Stimulated activated CD4-positive, alpha-beta T cell treated with anti-CD3 and anti-CD28 coated beads, Interleukin-4, amount 100 ng/mL, for 4 hours (primary cell): ENCODE results near the gene KCNQ2.

Experiments used
- DNase-seq, 2 experiments: peaks; one replicate each; pipeline ENCODE4 v3.0.0-alpha.2; 2020

Gene KCNQ2

DNA sequence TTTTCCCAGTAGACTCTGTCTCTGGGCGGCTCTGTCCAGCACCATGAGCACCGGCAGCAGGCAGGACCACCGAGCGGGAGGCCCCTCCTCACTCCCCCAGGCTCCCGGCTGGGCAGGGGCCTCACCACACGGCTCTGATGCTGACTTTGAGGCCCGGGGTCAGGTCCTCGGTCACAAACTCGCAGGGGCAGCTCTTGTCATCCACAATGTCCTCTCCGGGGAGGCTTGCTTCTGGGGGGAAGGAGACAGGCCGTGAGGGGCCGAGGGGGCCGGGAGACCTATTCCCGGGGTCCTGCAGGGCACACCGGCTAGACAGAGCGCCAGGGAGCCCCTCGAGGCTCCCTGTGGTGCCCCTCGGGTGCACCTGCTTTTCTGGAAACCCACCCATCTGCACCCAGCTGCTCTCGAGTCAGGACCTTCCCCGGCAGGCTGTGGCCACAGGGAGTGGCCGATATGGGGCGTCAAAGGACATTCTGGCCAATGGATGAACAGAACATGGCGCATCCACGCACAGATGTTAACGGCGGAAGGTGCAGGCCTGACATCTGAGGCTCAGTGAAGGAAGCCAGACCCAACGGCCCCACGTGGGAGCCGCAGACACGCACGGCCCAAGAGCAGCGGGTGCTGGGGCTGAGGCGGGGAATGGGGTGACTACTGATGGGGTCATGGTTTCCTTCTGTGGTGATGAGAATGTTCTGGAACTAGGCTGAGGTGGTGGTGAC lies 58.3 kb downstream of the KCNQ2 start:
- DNase-seq, result no peak

DNA sequence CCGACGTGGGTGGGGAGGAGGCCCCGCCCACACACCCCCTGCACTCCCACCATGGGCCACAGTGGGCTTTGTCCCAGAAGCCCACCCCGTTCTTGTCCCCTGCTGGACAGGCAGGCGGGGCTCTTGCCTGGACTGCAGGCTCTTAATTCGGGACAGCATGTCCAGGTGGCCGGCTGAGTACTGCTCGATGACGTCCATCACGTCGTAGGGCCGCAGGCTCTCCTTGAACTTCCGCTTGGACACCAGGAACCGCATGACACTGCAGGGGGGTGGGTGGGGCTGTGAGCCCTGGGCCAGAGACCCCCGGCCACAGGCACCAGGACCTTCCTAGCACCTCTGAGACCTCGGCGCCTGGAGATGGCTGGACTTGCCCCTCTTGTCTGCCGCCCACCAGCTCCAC lies 59.1 kb downstream of the KCNQ2 start:
- DNase-seq, result no peak

DNA sequence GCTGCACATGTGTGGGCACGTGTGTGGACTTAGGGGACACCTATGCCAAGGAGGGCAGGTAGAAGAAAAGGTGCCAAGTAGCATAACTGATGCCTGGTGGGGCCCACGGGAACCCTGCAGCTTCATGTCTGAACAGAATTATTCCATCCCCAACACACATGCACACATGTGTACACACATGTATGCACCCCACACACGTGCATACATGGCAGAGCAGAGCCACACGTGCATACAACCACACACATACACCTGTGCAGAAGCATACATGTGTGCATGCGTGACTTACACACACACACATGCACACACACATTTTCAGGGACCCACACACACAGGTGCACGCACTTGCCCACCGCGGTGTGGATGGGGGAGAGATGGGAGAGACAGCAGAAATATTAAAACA lies 59.6 kb downstream of the KCNQ2 start:
- DNase-seq, result no peak

DNA sequence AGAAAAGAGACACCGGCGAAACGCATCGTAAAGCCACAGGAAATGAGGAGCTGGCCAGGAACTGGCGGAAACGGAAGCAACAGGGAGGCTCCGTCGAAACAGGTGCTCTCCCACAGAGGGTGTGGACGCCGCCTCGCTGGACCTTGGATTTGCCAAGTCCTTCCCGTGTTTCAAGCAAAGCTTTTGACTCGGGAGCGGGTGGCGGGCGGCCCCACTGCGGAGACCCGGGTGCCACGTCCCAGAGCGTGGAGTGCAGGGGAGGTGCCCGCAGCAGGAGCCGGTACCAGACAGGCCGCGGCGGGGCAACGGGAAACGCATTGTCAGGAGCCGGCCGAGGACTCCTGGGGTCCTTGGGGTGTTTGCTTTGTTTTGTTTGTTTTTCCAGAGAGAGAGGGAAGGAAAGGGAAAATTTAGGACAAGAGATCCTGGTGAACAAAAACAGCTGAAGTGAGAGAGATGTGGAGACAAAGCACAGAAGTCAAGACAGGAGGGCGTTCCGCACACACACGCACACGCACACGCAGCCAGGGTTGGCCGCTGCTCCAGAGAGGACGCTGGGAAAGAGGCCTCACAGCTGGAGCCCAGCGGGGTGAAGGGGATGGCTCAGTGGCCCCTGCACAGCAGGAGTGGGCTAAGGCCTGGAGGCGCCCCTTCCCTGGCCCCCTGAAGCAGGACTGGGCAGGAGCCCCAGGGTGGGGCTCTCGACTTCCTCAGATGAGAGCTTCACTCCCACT lies 60.4 kb downstream of the KCNQ2 start:
- no peak for DNase-seq

DNA sequence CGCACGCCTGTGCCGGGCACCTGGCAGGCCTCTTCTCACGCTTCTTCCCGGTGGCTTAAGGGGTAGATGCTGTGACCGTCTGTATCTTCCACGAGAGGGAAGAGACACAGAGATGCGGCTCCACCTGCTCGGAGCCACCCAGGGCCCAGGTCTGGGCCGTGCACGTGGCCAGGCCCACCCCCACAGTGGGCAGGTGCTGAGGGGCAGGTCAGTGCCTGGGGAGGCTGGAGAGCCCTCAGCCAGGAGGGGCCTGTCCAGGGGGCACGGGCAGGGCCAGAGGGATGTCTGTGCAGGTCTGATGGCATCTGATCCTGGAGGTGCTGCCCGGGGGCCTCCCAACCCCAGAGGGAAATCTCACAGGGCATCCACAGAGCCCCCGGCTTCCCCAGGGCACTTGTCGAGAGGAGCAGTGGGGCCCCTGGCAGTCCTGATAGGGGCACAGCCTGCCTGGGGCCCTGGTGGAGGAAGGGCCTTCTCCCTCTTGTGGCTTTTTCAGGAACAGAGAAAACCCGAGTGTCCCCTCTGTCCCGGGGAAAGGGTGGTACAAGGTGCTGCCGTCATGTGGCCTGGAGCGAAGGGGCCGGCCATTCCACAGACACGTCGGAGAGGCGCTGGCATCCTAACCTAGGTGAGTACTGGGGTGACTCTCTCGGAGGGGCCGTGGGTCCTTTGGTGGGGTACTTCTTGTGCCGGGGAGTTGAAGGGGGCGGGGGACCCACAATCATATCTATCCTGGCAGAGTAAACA lies 61.1 kb downstream of the KCNQ2 start:
- DNase-seq, result no peak

DNA sequence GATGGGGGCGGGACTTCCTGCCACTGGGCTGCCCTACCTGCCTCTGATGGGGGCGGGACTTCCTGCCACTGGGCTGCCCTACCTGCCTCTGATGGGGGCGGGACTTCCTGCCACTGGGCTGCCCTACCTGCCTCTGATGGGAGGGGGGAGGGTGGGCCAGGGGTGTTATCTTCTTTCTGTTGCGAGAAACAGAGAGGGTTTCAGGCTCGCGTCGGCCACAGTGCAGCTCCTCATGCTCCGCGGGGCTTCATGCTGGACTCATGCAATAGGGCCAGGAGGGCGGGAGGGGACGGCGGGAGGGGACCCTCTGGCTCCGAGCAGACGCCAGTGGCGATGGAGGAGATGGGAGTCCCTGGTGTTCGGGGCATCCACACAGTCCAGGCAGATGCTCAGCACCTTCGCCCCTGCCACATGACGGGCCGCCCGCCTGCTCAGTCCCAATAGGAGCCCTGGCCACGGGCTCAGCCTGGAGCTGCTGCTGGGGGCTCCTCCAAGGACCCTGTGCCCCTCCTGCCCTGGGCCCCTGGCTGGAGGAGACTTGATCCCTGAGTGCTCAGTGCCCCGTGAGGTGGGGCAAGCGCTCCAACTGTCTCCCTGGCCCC lies 62.5 kb downstream of the KCNQ2 start:
- DNase-seq, result no peak

DNA sequence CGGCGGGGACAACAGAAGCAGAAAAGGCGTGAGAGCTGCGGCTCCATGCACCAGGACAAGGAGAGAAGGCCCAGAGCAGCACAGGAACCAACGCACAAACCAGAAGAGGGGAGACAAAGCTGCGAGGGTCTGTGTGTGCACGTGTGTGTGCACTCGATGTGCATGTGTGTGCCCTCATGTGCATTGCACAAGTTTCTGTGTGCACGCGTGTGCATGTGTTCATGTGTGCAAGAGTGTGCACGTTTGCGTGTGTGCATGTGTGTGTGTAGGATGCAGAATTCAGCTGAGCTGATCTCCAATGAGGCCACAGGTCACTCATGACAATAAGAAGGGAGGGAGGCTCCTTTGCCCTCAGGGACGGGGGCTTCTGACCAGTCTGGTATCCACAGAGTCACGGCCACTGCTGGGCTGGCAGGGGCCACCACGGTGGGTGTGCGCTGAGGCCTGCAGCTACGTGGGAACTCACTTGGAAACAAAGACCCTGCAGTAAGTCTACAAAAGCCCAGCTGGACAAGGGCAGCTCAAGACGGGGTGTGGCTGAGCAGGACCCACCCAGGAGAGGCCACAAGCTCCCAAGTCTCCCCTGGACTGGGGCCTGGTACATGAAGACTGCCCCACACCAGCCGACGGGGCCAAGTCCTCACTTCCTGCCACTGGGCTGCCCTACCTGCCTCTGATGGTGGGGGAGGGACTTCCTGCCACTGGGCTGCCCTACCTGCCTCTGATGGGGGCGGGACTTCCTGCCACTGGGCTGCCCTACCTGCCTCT lies 63.2 kb downstream of the KCNQ2 start:
- no peak for DNase-seq

DNA sequence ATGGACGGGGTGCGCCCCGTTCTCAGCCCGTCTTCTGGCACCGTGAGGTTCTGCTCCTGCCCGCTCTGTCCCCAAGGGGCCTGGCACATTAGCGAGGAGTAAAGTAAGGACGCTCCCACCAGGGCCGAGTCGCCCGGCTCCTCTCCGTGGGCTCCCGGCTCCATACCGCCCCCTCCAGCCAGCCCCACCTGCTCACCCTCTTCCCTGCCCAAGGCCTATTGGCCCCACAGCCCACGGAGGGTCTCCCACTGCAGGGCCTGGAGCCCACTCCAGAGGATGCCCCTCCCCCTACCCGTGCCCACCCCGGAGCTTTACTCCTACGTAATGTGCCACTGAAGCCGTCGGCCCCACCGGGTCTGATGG lies 63.8 kb downstream of the KCNQ2 start:
- DNase-seq, result no peak

DNA sequence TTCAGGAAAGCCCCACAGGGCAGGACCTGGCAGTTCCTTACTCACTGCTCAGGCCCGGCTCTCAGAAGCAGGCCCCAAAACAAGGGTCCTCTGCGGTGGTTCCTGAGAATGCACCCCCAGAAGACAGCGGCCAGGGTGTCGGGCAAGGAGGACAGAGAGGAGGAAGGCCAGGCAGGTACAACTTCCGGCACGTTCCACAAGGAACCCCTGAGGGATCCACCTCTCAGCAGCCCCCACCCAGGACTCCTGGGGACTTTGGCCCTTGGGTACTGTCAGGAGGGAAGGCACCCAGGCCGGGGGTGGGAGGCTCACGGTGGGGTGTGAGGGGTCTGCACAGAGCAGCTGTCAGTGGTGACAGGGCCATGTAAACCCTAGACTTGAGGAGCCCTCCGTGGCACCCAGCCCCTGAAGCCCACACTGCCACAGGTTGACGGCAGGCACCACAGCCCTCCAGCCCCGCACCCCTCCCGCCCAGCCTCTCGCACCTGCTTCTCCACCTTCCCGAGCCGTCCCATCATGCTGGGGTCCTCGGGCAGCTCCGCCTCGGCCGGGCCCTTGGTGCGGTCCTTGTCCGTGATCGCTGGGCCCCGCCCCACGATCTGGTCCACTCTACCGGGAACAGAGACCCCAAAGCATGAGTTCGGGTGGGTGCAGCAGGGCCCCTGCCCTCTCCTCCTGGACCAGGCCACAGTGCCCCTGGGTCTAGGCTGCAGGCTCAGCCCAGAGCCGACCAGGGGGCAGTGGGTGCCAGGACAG lies 64.3 kb downstream of the KCNQ2 start:
- no peak for DNase-seq

DNA sequence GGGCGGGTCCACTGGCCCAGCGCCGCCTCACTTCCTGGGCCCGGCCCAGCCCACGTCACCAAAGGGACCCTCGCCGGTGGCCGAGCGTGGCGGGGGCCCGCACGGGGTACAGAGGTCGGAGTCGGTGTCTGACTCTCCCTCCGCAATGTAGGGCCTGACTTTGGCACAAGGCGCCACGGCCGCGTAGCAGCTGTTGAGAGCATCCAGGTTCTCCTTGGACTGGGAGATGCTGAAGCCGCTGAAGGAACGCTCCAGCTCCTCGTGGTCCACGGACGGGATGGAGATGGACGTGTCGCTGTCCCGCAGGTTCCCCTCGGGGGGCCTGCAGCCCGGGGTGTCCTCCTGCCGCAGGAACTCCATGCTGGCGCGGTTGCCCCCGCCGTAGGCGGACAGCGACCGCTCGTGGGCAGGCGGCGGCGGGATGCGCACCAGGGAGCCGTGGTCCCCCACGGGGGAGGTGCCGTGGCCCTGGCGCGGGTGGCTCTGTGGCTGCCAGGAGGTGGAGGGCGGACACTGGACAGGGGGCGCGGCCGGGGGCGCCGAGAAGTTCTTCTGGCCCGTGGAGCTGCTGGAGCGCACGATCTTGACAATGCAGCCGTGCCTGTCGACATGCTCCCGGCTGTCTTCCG lies 65.7 kb downstream of the KCNQ2 start:
- no peak for DNase-seq

DNA sequence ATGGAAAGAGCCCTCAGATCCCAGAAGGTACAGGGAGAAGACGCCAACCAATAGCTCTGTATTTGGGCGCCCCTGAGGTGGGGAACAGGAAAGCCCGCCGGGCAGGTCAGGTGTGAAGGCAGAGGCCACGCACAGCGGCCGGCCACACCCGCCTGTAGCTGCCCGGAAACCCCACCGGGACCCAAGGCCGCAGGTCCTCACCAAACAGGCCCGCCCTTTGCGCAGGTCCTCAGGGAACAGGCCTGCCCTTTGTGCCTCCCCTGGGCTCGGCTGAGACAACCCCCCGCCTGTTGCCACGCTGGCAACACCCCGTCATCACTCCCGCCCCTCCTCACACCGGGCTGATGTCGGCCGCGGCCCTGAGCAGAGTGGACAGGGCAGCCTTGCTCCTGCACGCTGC lies 66.4 kb downstream of the KCNQ2 start:
- no peak for DNase-seq

DNA sequence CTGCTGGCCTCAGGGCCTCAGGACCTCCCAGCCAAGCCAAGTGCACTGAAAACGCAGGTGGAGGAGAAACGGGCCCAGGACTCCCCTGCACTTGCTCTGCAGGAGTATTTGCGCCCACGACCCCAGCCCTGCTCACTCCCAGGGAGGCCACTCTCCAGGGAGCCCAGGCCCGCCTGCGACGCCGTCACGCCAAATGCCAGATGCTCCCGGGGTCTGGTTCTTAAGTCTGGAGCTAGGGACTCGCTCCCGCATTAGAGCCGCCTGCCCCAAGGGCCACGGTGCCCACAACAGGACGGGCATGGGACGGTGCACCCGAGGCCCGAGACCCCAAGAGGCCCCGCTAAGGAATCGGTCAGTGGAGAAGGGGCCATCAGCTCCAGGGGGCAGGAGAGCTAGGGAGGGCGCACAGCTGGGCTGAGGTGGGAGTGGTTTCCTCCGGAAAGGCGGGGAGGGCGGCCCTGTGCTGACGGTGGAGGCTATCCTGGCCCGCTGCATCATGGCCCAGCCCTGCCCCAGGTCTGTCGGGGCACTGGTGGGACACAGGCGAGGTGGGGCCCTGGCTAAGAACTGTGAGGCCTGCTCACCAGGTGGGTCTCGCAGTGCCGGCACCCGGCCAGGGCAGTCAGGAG lies 67.2 kb downstream of the KCNQ2 start:
- no peak for DNase-seq

DNA sequence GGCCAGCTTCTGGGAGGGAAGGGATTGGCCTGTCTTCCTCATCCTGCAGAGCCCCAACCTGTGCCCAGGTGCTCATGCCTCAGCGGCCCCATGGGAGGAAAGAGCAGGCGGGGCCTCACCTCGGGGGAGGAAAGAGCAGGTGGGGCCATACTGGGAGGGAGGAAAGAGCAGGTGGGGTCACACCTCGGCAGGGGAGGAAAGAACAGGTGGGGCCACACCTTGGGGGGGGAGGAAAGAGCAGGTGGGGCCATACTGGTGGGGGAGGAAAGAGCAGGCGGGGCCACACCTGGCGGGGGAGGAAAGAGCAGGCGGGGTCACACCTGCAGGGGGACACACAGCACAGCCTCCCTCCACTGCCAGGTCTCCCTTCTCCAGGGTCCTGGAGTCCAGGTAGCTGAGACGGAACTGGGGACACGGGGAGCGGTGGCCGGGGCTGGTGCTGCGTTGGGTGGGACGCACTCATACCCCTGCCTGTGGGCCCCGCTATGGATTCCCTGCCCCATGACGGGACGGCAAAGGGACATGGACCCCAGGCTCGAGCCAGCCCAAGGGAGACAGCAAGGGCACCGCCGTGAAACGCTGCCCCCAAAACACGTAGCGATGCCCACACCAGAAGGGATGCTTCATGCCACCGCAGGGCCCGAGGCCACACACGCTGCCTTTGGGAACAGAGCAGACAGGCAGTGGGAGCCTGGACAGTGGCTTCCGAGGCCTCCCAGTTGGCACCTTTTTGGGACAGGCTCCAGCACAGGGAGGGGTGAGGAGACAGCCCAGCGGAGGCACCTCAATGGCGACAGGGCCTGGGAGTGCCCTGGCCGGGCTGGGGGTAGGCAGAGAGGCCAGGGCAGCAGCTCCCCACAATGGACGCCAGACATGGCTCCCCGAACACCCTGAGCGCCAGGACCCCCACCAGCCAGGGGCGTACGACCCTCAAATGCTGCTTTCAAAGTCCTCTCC lies 68.0 kb downstream of the KCNQ2 start:
- DNase-seq, result no peak

DNA sequence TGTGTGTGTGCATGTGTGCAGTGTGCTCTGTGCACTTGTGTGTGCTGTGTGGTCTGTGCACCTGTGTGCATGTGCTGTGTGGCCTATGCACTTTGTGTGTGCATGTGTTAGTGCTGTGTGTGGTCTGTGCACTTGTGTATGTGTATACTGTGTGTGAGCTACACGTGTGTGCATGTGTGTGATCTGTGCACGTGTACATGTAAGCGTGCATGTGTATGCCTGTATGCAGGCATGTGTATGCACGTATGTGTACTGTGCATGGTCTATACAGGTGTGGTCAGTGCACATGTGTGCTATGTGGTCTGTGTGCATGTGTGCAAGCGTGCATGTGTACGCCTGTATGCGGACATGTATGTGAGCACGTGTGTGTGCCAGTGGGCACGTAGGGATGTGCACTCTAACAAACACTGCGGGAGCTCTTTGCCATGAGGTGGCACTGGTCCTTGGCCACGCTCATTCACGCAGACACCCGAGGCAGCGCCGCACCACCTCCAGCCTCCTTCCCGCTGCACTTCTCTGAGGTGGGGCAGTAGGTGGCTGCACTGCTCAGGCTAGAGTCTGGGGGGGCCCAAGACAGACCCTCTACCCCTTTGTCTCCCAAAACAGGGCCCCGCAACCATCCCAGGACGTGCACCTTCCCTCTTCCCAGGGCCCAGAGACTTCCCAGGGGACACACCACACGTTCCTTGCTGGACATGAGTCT lies 68.9 kb downstream of the KCNQ2 start:
- DNase-seq, result no peak

DNA sequence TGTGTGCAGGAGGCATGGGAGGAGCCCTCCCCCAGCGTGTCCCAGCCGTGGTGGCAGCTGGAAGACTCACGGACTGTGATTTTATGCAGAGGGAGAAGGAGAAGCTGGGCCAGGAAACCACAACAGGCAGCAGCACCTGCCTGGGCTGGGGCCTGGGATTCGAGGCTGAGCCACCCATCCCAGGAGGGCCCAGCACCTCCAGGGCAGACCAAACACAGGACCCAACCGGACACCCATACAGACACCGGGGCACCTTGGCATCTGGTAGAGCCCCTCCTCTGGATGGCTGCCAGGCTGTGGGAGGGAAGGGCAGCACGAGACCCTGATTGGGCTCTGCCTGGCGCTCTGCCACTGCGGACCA lies 69.6 kb downstream of the KCNQ2 start:
- DNase-seq, result no peak

DNA sequence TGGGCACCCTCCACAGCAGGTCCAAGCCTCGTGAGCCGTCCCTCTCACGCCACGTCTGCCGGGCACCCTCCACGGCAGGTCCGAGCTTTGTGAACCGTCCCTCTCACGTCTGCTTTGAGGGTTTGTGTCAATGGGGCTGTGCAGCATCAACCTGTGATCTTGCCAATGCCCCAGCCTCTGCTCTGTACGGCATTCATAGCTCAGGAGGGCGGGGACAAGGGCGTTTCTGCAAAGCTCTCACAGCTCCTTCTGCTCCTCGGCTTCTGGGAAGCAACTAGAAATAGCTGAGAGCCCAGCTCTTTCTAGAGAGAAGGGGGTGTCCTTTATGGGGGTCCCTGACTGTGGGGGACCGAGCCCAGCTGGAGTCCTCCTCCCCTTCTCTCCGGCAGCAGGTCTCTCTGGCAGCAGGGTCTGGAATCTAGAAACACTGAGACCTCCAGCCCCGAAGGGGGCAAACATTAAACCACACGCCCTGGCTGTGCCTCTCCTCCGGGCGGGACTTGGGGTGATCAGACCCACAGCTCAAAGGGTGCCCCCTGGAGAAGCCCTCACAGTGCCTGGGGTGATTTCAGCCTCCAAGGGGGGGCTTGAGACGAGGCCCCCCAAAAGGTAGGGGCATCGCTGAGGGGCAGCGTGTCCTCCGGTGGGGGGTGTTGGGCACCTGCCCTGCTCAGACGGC lies 70.1 kb downstream of the KCNQ2 start:
- no peak for DNase-seq

DNA sequence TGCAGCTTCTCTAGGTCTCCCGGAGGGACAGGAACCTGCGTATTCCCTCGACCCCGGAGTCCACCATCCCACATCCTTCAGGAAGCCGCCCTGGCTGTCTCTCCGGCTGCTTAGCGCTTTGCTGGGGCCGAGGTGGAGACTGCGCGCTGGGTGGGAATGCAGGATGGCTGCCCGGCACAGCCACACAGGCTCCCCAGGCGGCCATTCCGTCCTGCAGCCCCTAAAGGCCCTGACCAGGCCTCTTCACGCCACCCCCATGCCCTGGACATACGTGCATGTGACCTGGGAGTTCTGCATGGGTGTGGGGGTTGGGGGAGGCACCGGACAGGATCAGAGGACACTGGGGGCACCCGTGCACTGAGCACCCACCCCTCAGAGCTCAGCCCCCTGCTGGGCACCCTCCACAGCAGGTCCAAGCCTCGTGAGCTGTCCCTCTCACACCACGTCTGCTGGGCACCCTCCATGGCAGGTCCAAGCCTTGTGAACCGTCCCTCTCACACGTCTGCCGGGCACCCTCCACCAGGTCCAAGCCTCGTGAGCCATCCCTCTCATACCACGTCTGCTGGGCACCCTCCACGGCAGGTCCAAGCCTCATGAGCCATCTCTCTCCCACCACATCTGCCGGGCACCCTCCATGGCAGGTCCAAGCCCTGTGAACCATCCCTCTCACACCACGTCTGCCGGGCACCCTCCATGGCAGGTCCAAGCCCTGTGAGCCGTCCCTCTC lies 70.9 kb downstream of the KCNQ2 start:
- DNase-seq, result no peak
